Astrocyte (in vitro differentiated cells and primary cell): ENCODE measurements around the gene ALG14. TPM values are rescaled to one million over a fixed set of nuclear protein-coding genes. Genes with fewer than 3 reads are reported as not detected.

Experiments used
- DNase-seq: peaks from one replicate; pipeline ENCODE4 v3.0.0-alpha.2; 2010; ENCODE audit warnings: low read depth
- FAIRE-seq: peaks from 2 replicates; lab custom pipeline; 2011; peaks lifted over from hg19 to GRCh38; lab: Jason Lieb, UNC
- H2AFZ ChIP-seq: 2 replicates; pipeline ENCODE4 v1.6.0; 2012; ENCODE audit warnings: low read depth, low read length, inconsistent platforms
- H3K27ac ChIP-seq: 2 replicates; pipeline ENCODE4 v1.5.1; 2011; ENCODE audit warnings: low read depth, low read length, inconsistent platforms
- H3K27me3 ChIP-seq: 2 replicates; pipeline ENCODE4 v1.6.0; 2011; ENCODE audit warnings: low read length, inconsistent platforms; ENCODE audit not compliant: insufficient read depth
- H3K36me3 ChIP-seq: 2 replicates; pipeline ENCODE4 v1.5.1; 2011; ENCODE audit warnings: low read length, inconsistent platforms; ENCODE audit not compliant: insufficient read depth
- H3K4me1 ChIP-seq: 2 replicates; pipeline ENCODE4 v1.5.1; 2011; ENCODE audit warnings: low read length, inconsistent platforms; ENCODE audit not compliant: insufficient read depth
- H3K4me2 ChIP-seq: 2 replicates; pipeline ENCODE4 v1.6.0; 2012; ENCODE audit warnings: low read length, inconsistent platforms
- H3K4me3 ChIP-seq: 2 replicates; pipeline ENCODE4 v1.5.1; 2011; ENCODE audit warnings: low read depth, mild to moderate bottlenecking, low read length, inconsistent platforms; ENCODE audit not compliant: insufficient read depth
- H3K79me2 ChIP-seq: 2 replicates; pipeline ENCODE4 v1.6.0; 2012; ENCODE audit warnings: mild to moderate bottlenecking, low read length, inconsistent platforms; ENCODE audit not compliant: insufficient read depth
- H3K9ac ChIP-seq: 2 replicates; pipeline ENCODE4 v1.6.0; 2012; ENCODE audit warnings: mild to moderate bottlenecking, low read length, inconsistent platforms
- H3K9me3 ChIP-seq: 2 replicates; pipeline ENCODE4 v1.5.1; 2012; ENCODE audit warnings: low read depth, mild to moderate bottlenecking, low read length, inconsistent platforms; ENCODE audit not compliant: insufficient read depth
- H4K20me1 ChIP-seq: 2 replicates; pipeline ENCODE4 v1.6.0; 2012; ENCODE audit warnings: low read length, inconsistent platforms; ENCODE audit not compliant: insufficient read depth
- H3K27ac Mint-ChIP-seq: one replicate; pipeline ENCODE4 v1.8.0; 2021; ENCODE audit warnings: mild to moderate bottlenecking, mixed read lengths; ENCODE audit not compliant: unreplicated experiment
- H3K27me3 Mint-ChIP-seq: one replicate; pipeline ENCODE4 v1.8.0; 2021; ENCODE audit warnings: low read depth, mixed read lengths; ENCODE audit not compliant: unreplicated experiment
- H3K36me3 Mint-ChIP-seq: one replicate; pipeline ENCODE4 v1.8.0; 2021; ENCODE audit warnings: low read depth, mixed read lengths; ENCODE audit not compliant: unreplicated experiment
- H3K4me1 Mint-ChIP-seq: one replicate; pipeline ENCODE4 v1.8.0; 2021; ENCODE audit warnings: low read depth, mixed read lengths; ENCODE audit not compliant: unreplicated experiment
- H3K4me3 Mint-ChIP-seq: one replicate; pipeline ENCODE4 v1.8.0; 2021; ENCODE audit warnings: mild to moderate bottlenecking, moderate library complexity, mixed read lengths; ENCODE audit not compliant: unreplicated experiment
- H3K9me3 Mint-ChIP-seq: one replicate; pipeline ENCODE4 v1.8.0; 2021; ENCODE audit warnings: mild to moderate bottlenecking, mixed read lengths; ENCODE audit not compliant: unreplicated experiment
- EZH2 ChIP-seq: IDR thresholded peaks from 2 replicates; pipeline ENCODE4 v1.6.1; 2012; ENCODE audit warnings: mild to moderate bottlenecking, low read length, inconsistent platforms; ENCODE audit not compliant: insufficient read depth
- total RNA-seq: library from RNA; stranded (reverse); gene quantifications from 2 replicates; pipeline ENCODE4 v1.2.1, GENCODE V29; 2021
- TF ChIP-seq, protein P1 (sequence below): IDR thresholded peaks from 2 replicates; pipeline ENCODE4 v1.5.1; 2011; ENCODE audit warnings: low read depth, mild to moderate bottlenecking, inconsistent platforms, low read length, moderate library complexity; ENCODE audit not compliant: insufficient read depth

ALG14 gene
- total RNA-seq, 1 donor from 2014 or later: 6.9 TPM

GRCh38 chr1:95046359-95046758 is 26.4 kb downstream of the ALG14 start:
- H3K9me3 Mint-ChIP-seq: no peaks in the 10 kb centered on the region
- H3K36me3 ChIP-seq: no peaks in the 10 kb centered on the region

GRCh38 chr1:95043141-95043980 is 29.4 kb downstream of the ALG14 start:
- H3K4me2 ChIP-seq: peak overlapping the region; percentile 29
- H3K9me3 Mint-ChIP-seq: no peaks in the 10 kb centered on the region
- no peaks in the 10 kb centered on the region for H3K9me3 ChIP-seq
- peak; percentile 83 for FAIRE-seq
- H3K9ac ChIP-seq: peak overlapping the region; percentile 8
- H4K20me1 ChIP-seq: peaks cover 4% of the 10 kb centered on the region
- peaks cover 6% of the 10 kb centered on the region for H3K4me1 Mint-ChIP-seq
- peak; percentile 57 for DNase-seq
- H3K27ac ChIP-seq: no peak overlapping the region
- no peaks in the 10 kb centered on the region for H3K36me3 ChIP-seq
- H3K36me3 Mint-ChIP-seq: no peaks in the 10 kb centered on the region
- no peak overlapping the region for H2AFZ ChIP-seq
- no peak for TF ChIP-seq EZH2
- TF ChIP-seq, protein P1, sequence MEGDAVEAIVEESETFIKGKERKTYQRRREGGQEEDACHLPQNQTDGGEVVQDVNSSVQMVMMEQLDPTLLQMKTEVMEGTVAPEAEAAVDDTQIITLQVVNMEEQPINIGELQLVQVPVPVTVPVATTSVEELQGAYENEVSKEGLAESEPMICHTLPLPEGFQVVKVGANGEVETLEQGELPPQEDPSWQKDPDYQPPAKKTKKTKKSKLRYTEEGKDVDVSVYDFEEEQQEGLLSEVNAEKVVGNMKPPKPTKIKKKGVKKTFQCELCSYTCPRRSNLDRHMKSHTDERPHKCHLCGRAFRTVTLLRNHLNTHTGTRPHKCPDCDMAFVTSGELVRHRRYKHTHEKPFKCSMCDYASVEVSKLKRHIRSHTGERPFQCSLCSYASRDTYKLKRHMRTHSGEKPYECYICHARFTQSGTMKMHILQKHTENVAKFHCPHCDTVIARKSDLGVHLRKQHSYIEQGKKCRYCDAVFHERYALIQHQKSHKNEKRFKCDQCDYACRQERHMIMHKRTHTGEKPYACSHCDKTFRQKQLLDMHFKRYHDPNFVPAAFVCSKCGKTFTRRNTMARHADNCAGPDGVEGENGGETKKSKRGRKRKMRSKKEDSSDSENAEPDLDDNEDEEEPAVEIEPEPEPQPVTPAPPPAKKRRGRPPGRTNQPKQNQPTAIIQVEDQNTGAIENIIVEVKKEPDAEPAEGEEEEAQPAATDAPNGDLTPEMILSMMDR: peak; percentile 99
- no peak overlapping the region for H3K4me3 ChIP-seq
- no peak overlapping the region for H3K27ac Mint-ChIP-seq
- peaks cover 16% of the 10 kb centered on the region for H3K4me1 ChIP-seq
- H3K79me2 ChIP-seq: peaks cover 5% of the 10 kb centered on the region
- no peaks in the 10 kb centered on the region for H3K27me3 Mint-ChIP-seq
- H3K4me3 Mint-ChIP-seq: no peak overlapping the region
- no peaks in the 10 kb centered on the region for H3K27me3 ChIP-seq

More at GRCh38 chr1:95046359-95046758, 26.4 kb downstream of the ALG14 start:
- Histone ChIP-seq H3K27me3 (no peaks in the 10 kb centered on the region), H3K79me2 (no peaks in the 10 kb centered on the region), H3K9ac (no peak overlapping the region), H3K9me3 (no peaks in the 10 kb centered on the region), H3K4me2 (no peak overlapping the region), H3K4me1 (peaks cover 7% of the 10 kb centered on the region), H2AFZ (no peak overlapping the region), H3K4me3 (no peak overlapping the region), H3K27ac (no peak overlapping the region), H4K20me1 (peaks cover 4% of the 10 kb centered on the region)
- H3K27ac Mint-ChIP-seq: no peak overlapping the region
- no peaks in the 10 kb centered on the region for H3K4me1 Mint-ChIP-seq
- FAIRE-seq (no peak), DNase-seq (no peak)
- H3K36me3 Mint-ChIP-seq: no peaks in the 10 kb centered on the region
- H3K4me3 Mint-ChIP-seq: no peak overlapping the region
- no peak for TF ChIP-seq EZH2
- TF ChIP-seq, protein P1: no peak
- H3K27me3 Mint-ChIP-seq: no peaks in the 10 kb centered on the region

DNA sequence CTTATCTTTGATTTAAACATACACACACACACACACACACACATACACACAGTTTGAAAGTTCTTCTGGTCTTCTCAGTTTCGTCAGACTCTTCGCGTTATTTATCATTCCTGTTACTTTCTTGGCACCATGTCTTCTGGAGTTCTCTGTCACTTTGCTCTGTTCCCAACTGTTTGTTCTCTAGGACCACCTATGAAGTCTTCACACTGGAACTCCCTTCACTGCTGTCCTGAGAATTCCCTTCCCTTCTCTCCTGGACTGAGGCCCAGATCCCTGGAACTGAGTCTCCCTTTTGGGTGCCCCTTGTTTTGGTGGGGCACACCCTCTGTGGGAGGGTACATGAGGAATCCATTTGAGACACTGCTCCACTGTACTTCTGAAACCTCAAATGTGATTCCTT is 30.5 kb downstream of the ALG14 start:
- Histone ChIP-seq H3K4me3 (no peak overlapping the region), H3K4me1 (peaks cover 16% of the 10 kb centered on the region), H2AFZ (no peak overlapping the region), H3K36me3 (no peaks in the 10 kb centered on the region), H3K4me2 (no peak overlapping the region), H3K79me2 (peaks cover 5% of the 10 kb centered on the region), H4K20me1 (peaks cover 4% of the 10 kb centered on the region), H3K27ac (no peak overlapping the region), H3K9me3 (no peaks in the 10 kb centered on the region), H3K27me3 (no peaks in the 10 kb centered on the region), H3K9ac (peak overlapping the region; percentile 15)
- Mint-ChIP-seq H3K9me3 (no peaks in the 10 kb centered on the region), H3K27me3 (no peaks in the 10 kb centered on the region), H3K27ac (no peak overlapping the region), H3K36me3 (no peaks in the 10 kb centered on the region), H3K4me1 (peaks cover 6% of the 10 kb centered on the region), H3K4me3 (no peak overlapping the region)
- DNase-seq (no peak), FAIRE-seq (no peak)
- TF ChIP-seq, protein P1: no peak
- no peak for TF ChIP-seq EZH2
